OCI-LY1 (cell line): ENCODE measurements around the gene RASD1.

ENCODE experiments used
- H2AFZ ChIP-seq: fragments of 200-600 bp; sonication (generic), shearing (Covaris generic); 2 replicates; pipeline ENCODE4 v1.6.0; 2014; ENCODE audit warnings: antibody characterized with exemption, mild to moderate bottlenecking, low read length
- H3F3A ChIP-seq: fragments of 200-600 bp; sonication (generic), shearing (Covaris generic); 2 replicates; pipeline ENCODE4 v1.6.0; 2014; ENCODE audit warnings: mild to moderate bottlenecking, antibody characterized with exemption, low read length, moderate library complexity; ENCODE audit not compliant: insufficient read depth
- H3K27ac ChIP-seq: fragments of 200-600 bp; sonication (generic); 2 replicates; pipeline ENCODE4 v1.5.1; 2014; ENCODE audit warnings: low read length, mixed run types, mild to moderate bottlenecking, low read depth; ENCODE audit not compliant: poor library complexity, severe bottlenecking
- H3K27me3 ChIP-seq: fragments of 200-600 bp; sonication (generic); 2 replicates; pipeline ENCODE4 v1.6.0; 2014; ENCODE audit warnings: antibody characterized with exemption, mild to moderate bottlenecking, low read length, moderate library complexity; ENCODE audit not compliant: insufficient read depth
- H3K36me3 ChIP-seq: fragments of 200-600 bp; sonication (generic); 2 replicates; pipeline ENCODE4 v1.6.1; 2014; ENCODE audit warnings: mild to moderate bottlenecking, antibody characterized with exemption, low read length, moderate library complexity, mixed read lengths; ENCODE audit not compliant: insufficient read depth
- H3K4me1 ChIP-seq: fragments of 200-600 bp; sonication (generic); 2 replicates; pipeline ENCODE4 v1.5.1; 2014; ENCODE audit warnings: mild to moderate bottlenecking, low read length, moderate library complexity; ENCODE audit not compliant: insufficient read depth, severe bottlenecking
- H3K4me2 ChIP-seq: fragments of 200-600 bp; sonication (generic), shearing (Covaris generic); 2 replicates; pipeline ENCODE4 v1.6.1; 2014; ENCODE audit warnings: low read length
- H3K4me3 ChIP-seq: fragments of 200-600 bp; sonication (generic); 2 replicates; pipeline ENCODE4 v1.5.1; 2014; ENCODE audit warnings: low read length, low read depth, mild to moderate bottlenecking, mixed read lengths; ENCODE audit not compliant: poor library complexity, severe bottlenecking
- H3K79me2 ChIP-seq: fragments of 200-600 bp; shearing (Covaris generic); 2 replicates; pipeline ENCODE4 v1.6.1; 2016; ENCODE audit warnings: mixed run types, low read length, mixed read lengths; ENCODE audit not compliant: insufficient read depth
- H3K9ac ChIP-seq: fragments of 200-600 bp; sonication (generic), shearing (Covaris generic); 2 replicates; pipeline ENCODE4 v1.6.1; 2014; ENCODE audit warnings: mild to moderate bottlenecking, low read length, mixed read lengths
- H3K9me2 ChIP-seq: fragments of 200-600 bp; sonication (generic), shearing (Covaris generic); 2 replicates; pipeline ENCODE4 v1.6.1; 2014; ENCODE audit warnings: low read depth, mild to moderate bottlenecking, low read length, mixed read lengths
- H3K9me3 ChIP-seq: fragments of 200-600 bp; shearing (Covaris generic); 2 replicates; pipeline ENCODE4 v1.6.1; 2014; ENCODE audit warnings: low read length, mixed read lengths
- H4K20me1 ChIP-seq: fragments of 200-600 bp; sonication (generic), shearing (Covaris generic); 2 replicates; pipeline ENCODE4 v1.6.0; 2016; ENCODE audit warnings: mild to moderate bottlenecking, low read length; ENCODE audit not compliant: insufficient read depth
- CTCF ChIP-seq: fragments of 200-600 bp; sonication (generic), shearing (Covaris generic); IDR thresholded peaks from 2 replicates; pipeline ENCODE4 v1.5.1; 2017; ENCODE audit warnings: mild to moderate bottlenecking, antibody characterized with exemption, low read length, moderate library complexity, mixed read lengths
- EZH2 ChIP-seq: fragments of 200-600 bp; sonication (generic), shearing (Covaris generic); IDR thresholded peaks from 2 replicates; pipeline ENCODE4 v1.8.0; 2017; ENCODE audit warnings: borderline replicate concordance, mixed run types, mild to moderate bottlenecking, antibody characterized with exemption, low read length, moderate library complexity, mixed read lengths

Gene RASD1

GRCh38 chr17:17469996-17470395 lies 26.2 kb downstream of the RASD1 start:
- H2AFZ ChIP-seq: no peak overlapping the region
- 0 out of 2 replicates have a peak, but pooled peaks cover 2% of the 10 kb centered on the region for H3K27me3 ChIP-seq
- no peak overlapping the region for H3K4me3 ChIP-seq
- H4K20me1 ChIP-seq: no peaks in the 10 kb centered on the region
- peaks cover 3% of the 10 kb centered on the region for H3K4me1 ChIP-seq
- H3K79me2 ChIP-seq: no peaks in the 10 kb centered on the region
- no peaks in the 10 kb centered on the region for H3K9me2 ChIP-seq
- H3K27ac ChIP-seq: no peak overlapping the region
- no peaks in the 10 kb centered on the region for H3K36me3 ChIP-seq
- no peaks in the 10 kb centered on the region for H3K9me3 ChIP-seq
- no peak overlapping the region for H3K9ac ChIP-seq
- TF ChIP-seq CTCF: no peak
- TF ChIP-seq EZH2: no peak
- H3K4me2 ChIP-seq: no peak overlapping the region
- no peaks in the 10 kb centered on the region for H3F3A ChIP-seq

- H3K9me2 ChIP-seq: no peaks in the 10 kb centered on the region
- H2AFZ ChIP-seq: no peak overlapping the region
- no peak overlapping the region for H3K27ac ChIP-seq
- 0 out of 2 replicates have a peak, but pooled peaks cover 3% of the 10 kb centered on the region for H3K27me3 ChIP-seq
- no peak overlapping the region for H3K4me3 ChIP-seq
- H4K20me1 ChIP-seq: no peaks in the 10 kb centered on the region
- H3K79me2 ChIP-seq: no peaks in the 10 kb centered on the region
- no peaks in the 10 kb centered on the region for H3F3A ChIP-seq
- no peak overlapping the region for H3K4me2 ChIP-seq
- H3K9me3 ChIP-seq: no peaks in the 10 kb centered on the region
- TF ChIP-seq CTCF (no peak), EZH2 (no peak)
- H3K9ac ChIP-seq: no peak overlapping the region
- peaks cover 3% of the 10 kb centered on the region for H3K4me1 ChIP-seq
- no peaks in the 10 kb centered on the region for H3K36me3 ChIP-seq
Observed at GRCh38 chr17:17469358-17469757, 26.8 kb downstream of the RASD1 start.

GRCh38 chr17:17468217-17469010 lies 27.8 kb downstream of the RASD1 start:
- Histone ChIP-seq H3K27ac (no peak overlapping the region), H3K27me3 (0 out of 2 replicates have a peak, but pooled peaks cover 3% of the 10 kb centered on the region), H3K4me3 (no peak overlapping the region), H3K4me2 (no peak overlapping the region), H3K4me1 (peaks cover 3% of the 10 kb centered on the region), H3K9me3 (no peaks in the 10 kb centered on the region), H3K79me2 (no peaks in the 10 kb centered on the region), H3K9ac (no peak overlapping the region), H3F3A (no peaks in the 10 kb centered on the region), H3K9me2 (no peaks in the 10 kb centered on the region), H3K36me3 (no peaks in the 10 kb centered on the region), H4K20me1 (no peaks in the 10 kb centered on the region), H2AFZ (no peak overlapping the region)
- TF ChIP-seq CTCF (no peak), EZH2 (no peak)
